ENCODE results near the gene FBH1.
A peak's percentile ranks its signal among the peaks of the same experiment; 100 is the strongest.
"Not testable (repeated sequence)": the region's sequence is repeated elsewhere in the genome, so short reads cannot be mapped to it uniquely, and the experiment has no call there.

The FBH1 gene

DNA sequence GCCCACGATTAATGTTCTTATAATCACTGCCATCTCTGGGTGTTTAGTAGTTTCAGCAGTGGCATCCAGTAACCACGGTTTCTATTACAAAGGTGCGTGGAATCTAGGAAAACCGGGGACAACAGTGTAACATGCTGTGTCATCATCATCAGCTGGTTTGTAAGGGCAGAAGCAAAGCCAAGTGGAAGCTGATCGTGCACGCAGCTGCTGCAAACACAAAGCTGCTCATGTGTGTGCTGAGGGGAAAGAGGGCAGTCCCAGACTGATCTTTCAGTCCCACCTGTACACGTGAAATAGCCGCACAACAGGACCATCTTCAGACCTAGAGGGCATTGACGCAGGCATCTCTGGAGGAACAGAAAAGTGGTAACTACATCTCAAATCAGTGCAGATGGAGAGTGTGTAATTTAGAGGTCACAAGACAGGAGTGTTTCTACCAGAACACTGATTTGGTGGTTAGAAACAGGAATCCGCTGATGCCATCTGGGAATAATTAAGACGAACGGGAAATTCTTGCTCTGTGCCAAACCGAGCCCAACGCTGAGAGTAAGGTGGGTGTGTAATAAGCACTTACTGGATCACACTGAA lies 13.8 kb upstream of the FBH1 start:
- DNase-seq (ENCODE audit: low spot score) = no peak

DNA sequence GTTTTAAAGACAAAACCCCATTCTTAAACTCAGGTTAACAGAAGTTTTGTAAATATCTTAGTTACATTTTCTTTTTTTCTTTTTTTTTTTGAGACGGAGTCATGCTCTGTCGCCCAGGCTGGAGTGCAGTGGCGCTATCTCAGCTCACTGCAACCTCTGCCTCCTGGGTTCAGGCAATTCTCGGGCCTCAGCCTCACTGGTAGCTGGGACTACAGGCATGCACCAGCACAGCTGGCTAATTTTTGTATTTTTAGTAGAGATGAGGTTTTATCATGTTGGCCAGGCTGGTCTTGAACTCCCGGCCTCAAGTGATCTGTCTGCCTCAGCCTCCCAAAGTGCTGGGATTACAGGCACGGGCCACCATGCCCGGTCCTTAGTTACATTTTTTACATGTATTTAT lies 13.0 kb upstream of the FBH1 start:
- not testable (repeated sequence) for DNase-seq (ENCODE audit: low spot score)

DNA sequence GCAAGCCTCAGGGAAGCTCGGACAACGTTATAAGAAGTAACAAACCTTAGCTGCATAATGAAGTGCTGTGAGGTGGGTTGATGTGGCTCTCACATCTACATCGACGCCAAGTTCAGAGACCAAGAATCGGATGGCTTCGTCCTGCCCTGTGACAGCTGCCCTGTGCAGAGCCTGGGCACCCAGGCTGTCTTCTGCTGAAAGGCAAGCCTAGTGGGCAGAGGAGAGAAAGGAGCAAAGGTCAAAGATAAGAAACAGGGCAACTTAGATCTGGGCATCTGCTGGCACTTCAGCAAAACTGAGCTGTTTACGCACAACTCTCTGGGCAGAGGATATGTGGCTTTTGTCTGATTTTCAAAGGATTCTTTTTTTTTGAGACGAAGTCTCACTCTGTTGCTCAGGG lies 7.1 kb upstream of the FBH1 start:
- no peak for DNase-seq (ENCODE audit: low spot score)

DNA sequence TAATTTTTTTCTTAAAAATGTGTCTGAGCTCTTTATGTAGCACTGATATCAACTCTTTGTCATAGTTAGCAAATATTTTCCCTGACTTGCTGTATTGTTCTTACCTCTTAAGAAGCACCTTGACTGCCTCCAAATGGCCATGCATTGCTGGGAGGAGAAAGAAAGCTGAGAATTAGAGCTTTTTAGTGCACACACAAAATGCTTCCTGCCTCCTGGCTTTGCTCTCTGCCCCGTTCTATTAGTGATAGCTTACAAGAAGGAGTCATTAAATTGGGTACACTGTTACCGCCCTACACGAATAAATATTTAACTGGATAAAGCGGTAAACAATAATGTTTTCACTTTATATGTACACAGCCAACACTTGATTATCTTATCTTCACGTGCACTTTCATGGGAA lies 4.4 kb upstream of the FBH1 start:
- no peak for DNase-seq (ENCODE audit: low spot score)

DNA sequence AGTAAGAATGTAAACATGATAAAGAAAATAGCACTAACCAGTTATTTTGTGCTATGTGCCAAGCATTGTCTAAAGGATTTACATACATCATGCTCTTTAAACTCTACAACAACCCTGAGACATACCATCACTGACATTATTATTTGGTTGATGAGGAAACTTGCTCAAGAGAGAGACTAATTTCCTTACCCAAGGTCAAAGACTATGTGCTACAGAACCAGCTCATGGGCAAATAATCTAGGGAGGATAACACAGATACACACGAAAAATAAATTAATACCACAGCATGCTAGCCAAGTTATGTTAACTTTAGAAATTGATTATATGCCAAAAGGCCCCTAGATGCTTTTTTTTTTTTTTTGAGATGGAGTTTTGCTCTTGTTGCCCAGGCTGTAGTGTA lies 3.0 kb upstream of the FBH1 start:
- no peak for DNase-seq (ENCODE audit: low spot score)

DNA sequence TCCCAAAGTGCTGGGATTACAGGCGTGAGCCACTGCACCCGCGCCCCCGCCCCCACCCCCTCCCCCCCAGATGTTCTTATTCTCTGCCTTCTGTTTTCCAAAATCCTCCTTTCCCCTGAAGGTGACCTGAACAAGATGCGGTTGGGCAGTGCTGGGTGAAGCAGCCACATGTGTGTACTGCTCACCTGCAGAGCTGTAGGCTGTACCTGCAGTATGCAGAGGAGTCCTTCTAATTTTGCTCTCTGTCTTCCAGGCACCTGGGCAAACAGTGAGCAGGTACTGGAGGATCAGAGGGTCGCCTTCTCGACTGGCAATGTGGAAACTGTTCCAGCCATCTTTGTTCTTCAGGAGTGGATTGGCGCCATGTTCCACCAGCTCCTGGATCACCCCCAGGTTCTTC lies 2.4 kb upstream of the FBH1 start:
- no peak for DNase-seq (ENCODE audit: low spot score)

DNA sequence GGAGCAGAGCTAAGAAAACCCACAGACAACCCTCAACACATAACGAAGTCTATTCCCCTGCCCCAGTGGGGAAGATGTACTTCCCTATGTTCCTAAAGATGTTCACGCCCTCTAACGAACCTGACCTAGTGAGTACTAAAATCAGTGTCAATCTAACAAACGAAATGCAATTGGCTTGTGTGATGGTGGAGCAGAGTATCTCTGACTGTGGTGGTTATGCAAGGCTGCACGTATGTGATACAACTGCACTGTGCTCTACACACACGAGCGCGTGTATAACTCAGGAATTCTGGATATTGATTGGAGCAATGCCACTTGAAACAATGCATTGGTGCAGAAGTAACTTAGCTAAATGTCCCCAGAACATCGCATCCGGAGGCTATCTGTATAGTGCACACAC lies 1.7 kb upstream of the FBH1 start:
- no peak for DNase-seq (ENCODE audit: low spot score)

DNA sequence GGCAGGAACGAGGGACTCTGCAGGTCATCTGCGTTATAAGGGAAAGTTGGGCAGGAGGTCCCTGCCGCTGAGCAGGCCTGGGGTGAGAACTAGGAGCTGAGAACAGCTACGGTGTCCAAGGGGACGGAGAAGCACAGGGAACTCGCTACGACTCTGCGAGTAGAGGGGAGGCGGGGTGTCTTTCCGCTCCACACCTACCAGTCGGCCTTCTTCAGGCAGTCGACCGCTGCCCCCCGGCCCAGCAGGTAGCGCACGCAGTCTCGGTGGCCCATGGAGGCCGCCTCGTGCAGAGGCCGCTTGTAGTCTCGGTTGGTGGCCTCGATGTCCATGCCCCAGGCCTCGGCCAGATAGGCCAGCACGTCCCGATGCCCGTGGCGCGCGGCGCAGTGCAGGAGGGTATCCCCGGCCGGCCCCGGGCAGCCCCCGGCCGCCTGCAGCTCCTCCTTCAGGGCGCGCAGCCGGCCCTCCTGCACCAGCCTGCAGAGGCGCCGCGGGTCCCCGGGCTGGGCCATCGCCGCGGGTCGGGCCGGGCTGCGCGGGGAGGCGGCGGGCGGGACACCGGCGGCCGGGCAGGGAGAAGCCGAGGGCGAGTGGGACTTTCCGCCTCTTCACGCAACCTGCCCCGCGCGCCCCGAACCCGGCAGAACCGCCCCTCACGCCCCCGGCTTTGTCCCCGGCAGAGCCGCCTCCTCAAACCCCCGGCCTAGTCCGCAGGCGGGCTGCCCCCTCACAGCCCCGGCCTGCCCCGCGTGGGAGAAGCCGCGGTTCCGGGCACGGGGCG lies 1.0 kb upstream of the FBH1 start:
- peak; percentile 12 for DNase-seq (ENCODE audit: low spot score)

DNA sequence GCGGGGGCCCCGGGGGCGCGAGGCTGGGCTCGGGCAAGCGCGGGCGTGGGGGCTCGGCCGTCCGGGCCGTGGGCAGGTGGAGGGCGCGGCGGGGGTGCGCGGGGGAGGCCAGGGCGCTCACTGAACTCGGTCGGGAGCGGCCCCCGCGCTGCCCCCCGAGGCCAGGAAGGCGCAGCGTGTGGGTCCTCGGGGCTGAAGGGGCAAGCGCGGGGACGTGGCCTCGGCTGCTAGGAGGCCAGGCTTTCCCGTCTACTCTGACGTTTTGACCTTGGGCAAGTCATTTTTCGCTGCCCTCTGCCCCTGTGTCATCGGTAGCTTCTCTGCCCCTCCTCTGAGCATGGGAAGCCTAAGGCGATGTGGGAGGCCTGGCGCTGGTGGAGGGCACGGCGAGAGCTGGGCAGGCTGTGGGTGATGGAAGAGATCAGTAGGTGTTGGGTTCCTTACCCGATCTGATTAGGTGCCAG lies 441 bp downstream of the FBH1 start:
- DNase-seq (ENCODE audit: low spot score) = no peak

DNA sequence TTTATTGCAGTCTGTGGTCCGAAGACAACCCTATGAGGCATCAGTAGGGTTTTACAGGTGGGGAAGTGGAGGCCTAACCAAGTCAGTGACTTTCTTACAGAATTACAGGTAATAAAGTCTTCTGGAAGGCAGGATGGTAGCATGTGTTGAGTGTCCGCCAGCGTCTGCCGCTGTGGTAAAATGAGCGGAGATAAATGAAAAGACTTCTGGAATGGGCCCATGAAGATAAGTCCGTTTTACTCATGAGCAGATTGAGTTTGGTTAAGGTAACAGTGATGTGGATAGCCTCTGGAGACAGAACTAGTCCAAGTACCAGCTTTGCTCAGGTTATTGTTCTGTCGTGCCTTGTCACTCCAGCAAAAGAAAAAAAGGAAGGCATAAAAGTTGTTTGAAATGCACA lies 966 bp downstream of the FBH1 start:
- DNase-seq (ENCODE audit: low spot score) = no peak

DNA sequence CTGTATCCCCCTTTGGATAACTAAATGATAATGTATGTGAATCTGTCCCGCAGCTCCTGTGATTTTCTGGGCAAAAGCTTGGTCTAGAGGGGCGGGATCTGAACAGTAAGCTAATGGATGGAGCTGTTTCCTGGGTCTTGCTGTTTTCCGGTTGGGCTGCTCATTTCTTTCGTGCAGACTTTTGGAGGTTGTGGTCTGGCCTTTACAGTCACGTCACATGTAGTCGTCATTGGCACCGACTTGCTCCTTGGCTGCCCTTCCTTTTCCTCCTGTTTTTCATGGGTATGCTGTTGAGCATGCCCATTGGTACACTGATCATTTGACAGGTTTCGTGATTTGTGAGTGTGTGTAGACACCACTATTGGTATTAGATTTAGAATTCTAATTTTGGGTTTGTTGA lies 2.0 kb downstream of the FBH1 start:
- DNase-seq (ENCODE audit: low spot score) = no peak

DNA sequence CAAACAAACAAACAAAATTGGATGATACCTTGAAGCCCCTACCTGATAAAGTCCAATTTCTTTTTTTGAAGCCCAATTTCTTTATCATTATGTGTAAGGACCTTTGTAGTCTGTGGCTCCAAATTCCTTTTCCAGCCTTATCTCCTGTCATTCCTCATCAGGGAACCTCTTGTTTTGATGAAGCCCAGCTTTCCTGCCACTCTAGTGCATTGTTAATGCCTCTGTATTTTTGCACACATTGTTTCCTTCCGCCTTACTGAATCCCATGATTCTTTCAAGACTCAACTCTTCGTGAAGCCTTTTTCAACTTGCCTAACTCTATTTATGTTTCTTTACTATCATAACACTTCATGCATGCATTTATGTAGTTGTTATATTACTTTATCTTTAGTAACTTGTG lies 3.3 kb downstream of the FBH1 start:
- DNase-seq (ENCODE audit: low spot score) = no peak

DNA sequence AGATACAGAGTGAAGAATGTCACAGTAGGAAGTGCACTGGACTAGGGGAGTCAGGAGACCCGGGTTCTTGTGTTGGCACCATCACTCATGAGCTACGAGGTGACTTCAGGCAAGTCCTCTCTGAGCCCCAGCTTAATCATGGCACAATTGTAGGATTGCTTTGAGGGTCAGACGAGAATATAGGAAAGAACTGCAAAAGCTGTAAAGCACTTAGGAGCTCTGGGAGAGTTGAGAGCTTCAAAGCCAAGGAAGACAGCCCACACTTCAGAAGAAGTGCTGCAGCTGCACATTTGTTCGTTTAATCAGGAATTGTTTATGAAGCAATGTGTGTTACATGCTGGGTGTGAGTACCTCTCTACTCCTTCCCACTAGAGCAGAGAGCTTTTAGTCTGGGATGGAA lies 4.4 kb downstream of the FBH1 start:
- no peak for DNase-seq (ENCODE audit: low spot score)

DNA sequence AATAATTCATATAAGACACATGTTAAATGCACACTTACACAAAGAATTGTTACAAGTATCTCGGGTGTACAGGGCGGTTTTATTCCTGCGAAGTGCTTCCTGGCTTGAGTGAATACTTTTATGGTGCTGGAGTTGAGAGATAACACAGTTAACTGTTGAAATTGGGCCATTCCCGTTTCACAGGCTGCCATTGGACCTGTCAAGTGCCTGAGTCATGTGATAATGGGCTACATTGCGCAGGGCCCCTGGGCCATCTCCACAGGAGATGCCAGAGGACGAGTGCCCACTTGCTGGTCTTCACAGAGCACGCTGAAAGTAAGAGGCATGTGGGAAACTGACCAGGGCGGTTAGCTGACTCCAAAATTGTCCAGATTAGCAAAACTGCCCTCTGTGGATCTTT lies 4.8 kb downstream of the FBH1 start:
- no peak for DNase-seq (ENCODE audit: low spot score)

DNA sequence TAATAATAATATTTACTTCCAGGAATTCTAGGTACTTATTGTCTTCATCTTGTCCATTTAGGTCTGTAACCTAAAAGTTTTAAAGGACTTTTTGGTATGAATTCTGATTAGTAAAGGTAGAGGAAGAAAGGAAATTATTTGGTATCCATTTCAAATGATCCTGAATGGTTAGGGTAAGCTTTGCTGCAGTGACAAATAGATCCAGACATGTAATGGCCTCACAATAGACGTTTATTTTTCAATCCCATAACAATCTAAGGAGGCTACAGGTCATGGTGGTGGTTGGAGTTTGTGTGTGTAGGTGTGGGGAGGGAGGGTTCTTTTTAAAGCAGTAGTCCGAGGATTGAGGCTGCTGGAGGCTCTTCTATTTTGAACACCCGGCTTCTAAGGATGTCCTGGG lies 5.3 kb downstream of the FBH1 start:
- no peak for DNase-seq (ENCODE audit: low spot score)

DNA sequence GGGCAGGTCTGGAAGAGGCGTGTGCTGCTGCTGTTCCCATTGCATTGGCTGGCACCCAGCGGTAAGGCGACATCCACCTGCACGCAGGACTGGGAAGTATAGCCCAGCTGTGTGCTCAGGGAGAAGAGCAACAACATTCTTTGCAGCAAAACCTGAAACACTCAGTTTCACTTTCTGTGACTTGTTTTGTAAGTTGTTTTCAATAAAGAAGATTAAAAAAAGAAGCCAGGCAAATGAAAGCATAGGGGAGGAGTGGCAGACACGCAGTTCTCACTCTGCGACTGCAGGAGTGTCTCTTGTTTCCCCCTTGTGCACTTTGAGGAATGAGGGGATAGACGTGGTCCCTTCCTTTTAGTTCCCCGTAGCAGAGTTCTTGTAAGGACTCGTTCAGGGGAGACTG lies 5.8 kb downstream of the FBH1 start:
- peak; percentile 8 for DNase-seq (ENCODE audit: low spot score)

DNA sequence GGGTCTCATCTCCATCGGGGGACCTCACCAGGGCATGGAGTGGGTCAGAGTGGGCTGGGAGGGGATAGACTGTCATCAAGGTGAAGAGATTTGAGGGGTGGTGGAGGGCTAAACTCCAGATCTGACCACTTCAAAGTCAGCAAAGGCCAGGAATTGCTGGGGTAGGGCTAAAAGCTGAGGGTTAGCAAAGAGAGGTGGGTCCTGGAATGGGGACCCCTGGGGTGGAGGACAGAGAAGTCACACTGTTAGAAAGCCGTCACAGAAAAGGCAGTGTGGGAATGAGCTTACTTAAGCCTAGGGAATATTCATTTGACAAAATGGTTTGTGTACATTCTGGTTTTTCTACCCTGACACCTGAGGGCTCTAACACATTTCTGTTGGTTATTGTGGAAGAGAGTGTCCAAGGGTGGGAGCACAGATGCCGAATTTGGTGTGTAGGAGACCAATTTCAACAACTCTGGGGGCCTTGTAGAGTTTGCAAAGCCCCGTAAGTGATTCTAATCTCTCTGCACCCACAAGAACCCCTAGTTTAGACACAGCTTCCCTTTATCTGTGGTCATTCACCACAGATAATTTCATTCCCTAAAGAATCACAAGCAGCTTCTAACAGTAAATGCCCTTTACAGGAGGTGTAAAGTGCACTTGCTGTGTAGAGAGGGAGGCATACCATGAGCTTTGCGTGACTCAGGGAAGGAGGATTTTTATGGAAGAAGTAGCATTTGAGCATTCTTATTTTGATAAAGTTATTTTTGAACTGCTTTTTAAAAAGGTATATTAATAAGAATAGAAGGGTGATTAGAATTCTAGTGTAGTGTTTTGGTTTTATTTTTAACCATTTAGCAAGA lies 6.4 kb downstream of the FBH1 start:
- no peak for DNase-seq (ENCODE audit: low spot score)

DNA sequence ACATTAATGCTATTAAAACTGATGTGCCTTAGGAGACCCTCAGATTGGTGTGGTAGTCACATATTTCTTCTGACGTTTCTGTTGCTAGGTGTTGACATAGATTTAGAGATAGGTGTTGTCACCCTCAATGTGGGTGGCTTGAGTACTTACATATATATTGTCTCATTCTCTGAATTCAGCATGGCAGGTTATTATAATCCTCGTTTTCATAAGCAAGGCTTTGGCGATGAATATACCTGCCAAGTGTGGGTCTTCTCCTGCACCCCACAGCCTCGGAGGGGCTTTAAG lies 7.0 kb downstream of the FBH1 start:
- DNase-seq (ENCODE audit: low spot score) = no peak

DNA sequence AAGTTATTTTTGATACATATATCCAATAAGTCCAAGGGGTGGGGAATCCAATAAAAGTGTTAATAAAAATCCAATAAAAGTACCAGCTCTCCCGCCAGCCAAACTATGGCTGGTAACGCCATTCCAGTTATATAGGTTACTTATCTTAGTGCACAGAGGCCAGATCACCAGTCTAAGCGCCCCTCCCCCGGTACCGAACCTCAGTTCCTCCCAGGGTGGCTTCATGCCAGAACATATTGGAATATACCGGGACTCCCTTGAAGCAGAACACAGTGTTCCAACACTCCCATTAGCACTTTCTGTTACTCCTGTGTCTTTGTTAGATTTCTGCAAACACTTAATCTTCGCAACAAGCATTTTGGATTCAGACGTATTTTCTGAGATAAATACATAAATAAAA lies 7.5 kb downstream of the FBH1 start:
- DNase-seq (ENCODE audit: low spot score) = no peak

DNA sequence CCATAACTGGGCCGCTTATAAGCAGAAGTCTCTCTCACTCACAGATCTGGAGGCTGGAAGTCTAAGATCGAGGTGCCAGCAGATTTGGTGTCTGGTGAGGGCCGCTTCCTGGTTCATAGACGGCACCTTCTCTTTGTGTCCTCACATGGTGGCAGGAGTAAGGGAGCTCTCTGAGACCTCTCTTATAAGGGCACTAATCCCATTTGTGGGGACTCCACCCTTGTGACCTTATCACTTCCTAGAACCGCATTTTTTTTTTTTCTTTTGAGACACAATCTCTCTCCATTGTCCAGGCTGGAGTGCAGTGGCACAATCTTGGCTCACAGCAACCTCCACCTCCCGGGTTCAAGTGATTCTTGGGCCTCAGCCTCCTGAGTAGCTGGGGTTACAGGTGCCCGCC lies 8.1 kb downstream of the FBH1 start:
- DNase-seq (ENCODE audit: low spot score) = no peak

DNA sequence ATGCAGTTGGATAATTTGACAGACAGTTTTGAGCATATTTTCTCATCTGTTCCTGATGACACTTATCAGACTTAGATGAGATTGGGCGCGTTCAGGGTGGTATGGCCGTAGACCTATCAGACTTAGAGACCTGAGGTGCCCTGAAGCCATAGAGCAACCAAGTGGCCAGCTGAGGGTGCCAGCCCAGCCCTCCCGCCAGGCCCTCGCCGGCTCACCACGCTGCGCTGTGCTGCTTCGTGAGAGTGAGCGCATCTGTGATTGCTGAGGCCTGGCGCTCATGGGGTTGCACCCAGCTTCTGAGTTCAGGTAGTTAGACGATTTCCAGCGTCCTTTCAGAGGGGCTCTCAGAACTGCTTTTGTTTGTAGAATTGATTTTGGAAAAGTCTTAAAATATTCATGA lies 10.2 kb downstream of the FBH1 start:
- DNase-seq (ENCODE audit: low spot score) = no peak

DNA sequence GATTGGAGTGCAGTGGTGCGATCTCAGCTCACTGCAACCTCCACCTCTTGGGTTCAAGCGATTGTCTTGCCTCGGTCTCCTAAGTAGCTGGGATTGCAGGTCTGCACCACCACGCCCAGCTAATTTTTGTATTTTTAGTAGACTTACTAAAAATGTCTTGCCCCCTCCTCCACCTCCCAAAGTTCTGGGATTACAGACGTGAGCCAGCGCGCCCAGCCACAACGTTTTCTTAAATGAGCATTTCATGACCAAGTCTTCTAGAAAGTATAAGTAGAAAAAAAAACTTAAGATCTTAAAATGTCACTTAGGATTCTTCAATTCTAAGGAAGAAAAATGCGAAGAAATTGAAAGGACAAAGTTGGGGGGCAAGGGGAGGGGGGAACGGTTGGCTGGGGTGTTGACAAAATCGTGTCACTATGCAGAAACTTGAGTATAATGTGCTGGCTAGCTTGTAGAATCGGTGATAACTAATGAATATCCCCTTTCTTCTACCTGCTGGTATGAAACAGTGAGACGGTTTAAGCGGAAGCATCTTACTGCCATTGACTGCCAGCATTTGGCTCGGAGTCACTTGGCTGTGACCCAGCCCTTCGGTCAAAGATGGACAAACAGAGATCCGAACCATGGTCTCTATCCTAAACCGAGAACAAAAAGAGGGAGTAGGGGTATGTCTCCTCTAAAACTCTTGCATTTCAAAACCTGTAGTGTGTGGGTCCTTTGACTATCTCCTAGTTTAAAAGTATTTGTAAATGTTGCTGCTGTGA lies 12.7 kb downstream of the FBH1 start:
- no peak for DNase-seq (ENCODE audit: low spot score)

DNA sequence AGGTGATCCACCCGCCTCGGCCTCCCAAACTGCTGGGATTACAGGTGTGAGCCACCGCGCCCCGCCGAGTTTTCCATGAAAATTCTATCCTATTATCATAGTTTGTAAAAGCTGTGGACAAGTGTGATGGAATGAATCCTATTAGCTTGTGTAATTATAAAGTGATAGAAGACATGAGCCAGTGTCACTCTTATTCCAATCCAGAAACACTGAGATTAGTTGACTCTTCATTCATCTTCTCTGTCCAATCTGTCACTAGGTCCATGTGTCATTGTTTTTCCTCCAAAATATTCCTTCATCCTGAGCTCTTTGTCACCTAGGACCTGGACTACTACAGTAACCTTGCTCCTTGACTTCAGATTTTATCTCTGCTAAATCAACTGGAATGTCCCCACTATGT lies 13.5 kb downstream of the FBH1 start:
- no peak for DNase-seq (ENCODE audit: low spot score)
